ENCODE data around the gene EPHA2.
A peak's percentile ranks its signal among the peaks of the same experiment; 100 is the strongest.

EPHA2 gene

GRCh38 chr1:16133007-16133961, 22.6 kb downstream of the EPHA2 start:
- FAIRE-seq, result no peak

- no peak for FAIRE-seq
These were observed 23.5 kb downstream of the EPHA2 start for GRCh38 chr1:16132325-16132785.

- FAIRE-seq, result no peak
These were observed 24.1 kb downstream of the EPHA2 start for GRCh38 chr1:16131636-16132324.

- no peak for FAIRE-seq
These were observed 25.0 kb downstream of the EPHA2 start for GRCh38 chr1:16130827-16131226.

- FAIRE-seq, result no peak
These were observed 25.8 kb downstream of the EPHA2 start for GRCh38 chr1:16129921-16130543.

GRCh38 chr1:16129316-16129715, 26.6 kb downstream of the EPHA2 start:
- FAIRE-seq, result no peak

GRCh38 chr1:16128338-16128741, 27.5 kb downstream of the EPHA2 start:
- no peak for FAIRE-seq

- FAIRE-seq, result no peak
These were observed 28.1 kb downstream of the EPHA2 start for GRCh38 chr1:16127676-16128337.

- FAIRE-seq, result no peak
These were observed 28.9 kb downstream of the EPHA2 start for GRCh38 chr1:16126743-16127515.

- FAIRE-seq, result no peak
These were observed 29.7 kb downstream of the EPHA2 start for GRCh38 chr1:16126160-16126559.

GRCh38 chr1:16125483-16125882, 30.4 kb downstream of the EPHA2 start:
- FAIRE-seq, result no peak

- no peak for FAIRE-seq
These were observed 30.8 kb downstream of the EPHA2 start for GRCh38 chr1:16125088-16125470.

- no peak for FAIRE-seq
These were observed 31.3 kb downstream of the EPHA2 start for GRCh38 chr1:16124377-16125087.

GRCh38 chr1:16122916-16123315, 33.0 kb downstream of the EPHA2 start:
- FAIRE-seq, result no peak

GRCh38 chr1:16122350-16122881, 33.5 kb downstream of the EPHA2 start:
- FAIRE-seq, result no peak

- peak; percentile 97 for FAIRE-seq
These were observed 34.9 kb downstream of the EPHA2 start for GRCh38 chr1:16120940-16121410.

GRCh38 chr1:16120407-16120806, 35.5 kb downstream of the EPHA2 start:
- FAIRE-seq, result no peak

- FAIRE-seq, result no peak
These were observed 35.9 kb downstream of the EPHA2 start for GRCh38 chr1:16119926-16120325.

- peak; percentile 54 for FAIRE-seq
These were observed 36.4 kb downstream of the EPHA2 start for GRCh38 chr1:16119504-16119903.

GRCh38 chr1:16118706-16119105, 37.2 kb downstream of the EPHA2 start:
- FAIRE-seq, result no peak

- no peak for FAIRE-seq
These were observed 37.9 kb downstream of the EPHA2 start for GRCh38 chr1:16117936-16118335.
